ENCODE data around the gene TMEM128. TPM values are rescaled to one million over a fixed set of nuclear protein-coding genes. Genes with fewer than 3 reads are reported as not detected.

TMEM128 gene
- polyA plus RNA-seq, 1 donor (not counting 4 experiments of a cell fraction or from before 2014, with no cell fraction given) = 32.7 TPM

DNA sequence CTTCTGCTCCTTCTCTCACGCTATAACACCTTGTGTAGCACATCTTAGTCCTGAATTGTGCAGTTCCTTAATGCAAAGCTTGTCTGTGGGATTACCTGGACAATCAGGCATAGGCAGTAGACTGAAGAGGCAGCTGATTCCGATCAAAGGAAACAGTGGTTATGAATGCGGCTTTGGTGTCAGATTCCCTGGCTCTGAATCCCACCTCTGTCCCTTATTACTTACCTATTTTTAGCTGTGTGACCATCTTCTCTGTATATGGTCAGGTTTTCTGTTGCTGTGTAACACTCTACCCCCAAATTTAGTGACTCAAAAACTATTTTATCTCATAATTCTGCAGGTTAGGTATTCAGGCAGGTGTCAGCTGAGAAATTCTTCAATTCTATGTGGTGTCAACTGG lies 45.3 kb upstream of the TMEM128 start:
- Histone ChIP-seq H2AFZ (ENCODE audit: control insufficient read depth, low read length) (no peak overlapping the region), H3K9me1 (ENCODE audit: control insufficient read depth, extremely low read depth, insufficient read depth, low read length) (no peaks in the 10 kb centered on the region), H3K4me3 (ENCODE audit: control insufficient read depth in 2 of 3, extremely low read depth in 1 of 3, insufficient read depth in 2 of 3, low read depth in 1 of 3, low read length in 3 of 3) (no peak overlapping the region), H3K27ac (ENCODE audit: control insufficient read depth, insufficient read depth, low read length) (no peak overlapping the region), H3K9ac (ENCODE audit: control insufficient read depth, extremely low read depth, insufficient read depth, low read length) (no peak overlapping the region), H3K27me3 (ENCODE audit: control insufficient read depth, extremely low read depth, insufficient read depth, low read length) (no peaks in the 10 kb centered on the region), H4K20me1 (ENCODE audit: control insufficient read depth, extremely low read depth, insufficient read depth, low read length) (no peaks in the 10 kb centered on the region), H3K9me3 (ENCODE audit: control insufficient read depth, low read depth, low read length) (no peaks in the 10 kb centered on the region), H3K36me3 (ENCODE audit: control insufficient read depth in 2 of 2, extremely low read depth in 1 of 2, insufficient read depth in 2 of 2, low read length in 2 of 2) (peaks cover 1 to 4% of the 10 kb centered on the region in 2 experiments), H3K4me1 (ENCODE audit: control insufficient read depth, extremely low read depth, insufficient read depth, low read length) (peaks cover 9% of the 10 kb centered on the region), H3K79me2 (ENCODE audit: control insufficient read depth, insufficient read depth, low read length) (peaks cover 42% of the 10 kb centered on the region), H3K4me2 (ENCODE audit: control insufficient read depth, extremely low read depth, insufficient read depth, low read depth, low read length) (no peak overlapping the region)
- DNase-seq (ENCODE audit: low read depth, low spot score) (no peak), FAIRE-seq (no peak)
- dilution Hi-C loops (cut with MboI; ENCODE audit: extremely low pct_ligation_motif_present, low sequenced_read_pairs) = no loop called here
- TF ChIP-seq EZH2 (IDR thresholded peaks at IDR 0.05; ENCODE audit: low read length) (no peak), CTCF (optimal IDR thresholded peaks at IDR 0.05 in 1 of 3, IDR thresholded peaks at IDR 0.05 in 1 of 3, conservative IDR thresholded peaks at IDR 0.05 in 1 of 3; ENCODE audit: extremely low read depth in 1 of 3, insufficient read depth in 2 of 3, low read length in 3 of 3) (no peak)

- peaks cover 65% of the 10 kb centered on the region for H3K79me2 ChIP-seq (ENCODE audit: control insufficient read depth, insufficient read depth, low read length)
- H3K4me2 ChIP-seq (ENCODE audit: control insufficient read depth, extremely low read depth, insufficient read depth, low read depth, low read length) = peak within 1 kb of the TSS; percentile 99
- peak within 1 kb of the TSS; percentile 86 to 96 (median 93) for H3K4me3 ChIP-seq (ENCODE audit: control insufficient read depth in 2 of 3, extremely low read depth in 1 of 3, insufficient read depth in 2 of 3, low read depth in 1 of 3, low read length in 3 of 3)
- no peak for TF ChIP-seq EZH2 (IDR thresholded peaks at IDR 0.05; ENCODE audit: low read length)
- TF ChIP-seq CTCF (optimal IDR thresholded peaks at IDR 0.05 in 1 of 3, IDR thresholded peaks at IDR 0.05 in 1 of 3, conservative IDR thresholded peaks at IDR 0.05 in 1 of 3; ENCODE audit: extremely low read depth in 1 of 3, insufficient read depth in 2 of 3, low read length in 3 of 3) = no peak
- peak within 1 kb of the TSS; percentile 73 for H3K27ac ChIP-seq (ENCODE audit: control insufficient read depth, insufficient read depth, low read length)
- dilution Hi-C loops (cut with MboI; ENCODE audit: extremely low pct_ligation_motif_present, low sequenced_read_pairs) = no loop called here
- H3K4me1 ChIP-seq (ENCODE audit: control insufficient read depth, extremely low read depth, insufficient read depth, low read length) = peaks cover 11% of the 10 kb centered on the region
- H2AFZ ChIP-seq (ENCODE audit: control insufficient read depth, low read length) = peak within 1 kb of the TSS; percentile 89
- FAIRE-seq = peak; percentile 65
- H4K20me1 ChIP-seq (ENCODE audit: control insufficient read depth, extremely low read depth, insufficient read depth, low read length) = no peaks in the 10 kb centered on the region
- peak; percentile 66 for DNase-seq (ENCODE audit: low read depth, low spot score)
- peak within 1 kb of the TSS; percentile 89 for H3K9ac ChIP-seq (ENCODE audit: control insufficient read depth, extremely low read depth, insufficient read depth, low read length)
- no peaks in the 10 kb centered on the region for H3K27me3 ChIP-seq (ENCODE audit: control insufficient read depth, extremely low read depth, insufficient read depth, low read length)
- H3K9me1 ChIP-seq (ENCODE audit: control insufficient read depth, extremely low read depth, insufficient read depth, low read length) = no peaks in the 10 kb centered on the region
- H3K9me3 ChIP-seq (ENCODE audit: control insufficient read depth, low read depth, low read length) = no peaks in the 10 kb centered on the region
- H3K36me3 ChIP-seq (ENCODE audit: control insufficient read depth in 2 of 2, extremely low read depth in 1 of 2, insufficient read depth in 2 of 2, low read length in 2 of 2) = peaks cover 4 to 16% of the 10 kb centered on the region in 2 experiments
Observed at GRCh38 chr4:4289941-4290850, 42.2 kb upstream of the TMEM128 start, which contains the start of the genes LYAR and ZBTB49. LYAR (minus strand) TSS chr4:4290154; CDS start chr4:4283742, 6,412 bp downstream. ZBTB49 (plus strand) TSS chr4:4290251; CDS start chr4:4299946, 9,695 bp downstream.

Measured in keratinocyte (primary cell).